NB4 (cell line): ENCODE measurements around the gene EFCAB14.
"Not testable (repeated sequence)": the region's sequence is repeated elsewhere in the genome, so short reads cannot be mapped to it uniquely, and the experiment has no call there.

ENCODE experiments used
- DNase-seq: peaks from one replicate; pipeline ENCODE4 v3.0.0; 2010; ENCODE audit warnings: low read depth
- H3K4me3 ChIP-seq: one replicate; pipeline ENCODE4 v1.5.1; 2011; ENCODE audit warnings: mild to moderate bottlenecking, low read depth, low read length, moderate library complexity
- CTCF ChIP-seq: IDR thresholded peaks from one replicate; pipeline ENCODE4 v1.5.1; 2012; ENCODE audit warnings: low read depth, low read length
- MAX ChIP-seq: IDR thresholded peaks from 2 replicates; pipeline ENCODE4 v1.6.1; 2011; ENCODE audit warnings: low read depth, low read length
- MYC ChIP-seq: IDR thresholded peaks from 2 replicates; pipeline ENCODE4 v1.6.1; 2011; ENCODE audit warnings: low read depth, low read length
- POLR2A ChIP-seq: IDR thresholded peaks from 2 replicates; pipeline ENCODE4 v1.6.1; 2011; ENCODE audit warnings: mild to moderate bottlenecking; ENCODE audit not compliant: insufficient read length; ENCODE audit errors: extremely low read depth

Gene EFCAB14

GRCh38 chr1:46749921-46750404, 31.0 kb upstream of the EFCAB14 start:
- H3K4me3 ChIP-seq, result no peak overlapping the region
- TF ChIP-seq POLR2A, result no peak
- no peak for TF ChIP-seq MYC
- no peak for TF ChIP-seq MAX
- no peak for TF ChIP-seq CTCF

GRCh38 chr1:46749404-46749803, 30.5 kb upstream of the EFCAB14 start:
- no peak overlapping the region for H3K4me3 ChIP-seq
- TF ChIP-seq MYC (no peak), POLR2A (no peak), MAX (no peak), CTCF (no peak)
- no peak for DNase-seq

More at GRCh38 chr1:46749921-46750404, 31.0 kb upstream of the EFCAB14 start:
- DNase-seq, result no peak

- DNase-seq, result peak; percentile 46
- H3K4me3 ChIP-seq, result no peak overlapping the region
- TF ChIP-seq MAX (no peak), MYC (no peak), POLR2A (no peak), CTCF (peak; percentile 72)
These were observed 28.9 kb upstream of the EFCAB14 start for GRCh38 chr1:46747683-46748288.

- no peak for DNase-seq
- H3K4me3 ChIP-seq, result no peak overlapping the region
- no peak for TF ChIP-seq POLR2A
- TF ChIP-seq MAX, result no peak
- TF ChIP-seq CTCF, result no peak
- TF ChIP-seq MYC, result no peak
These were observed 23.2 kb upstream of the EFCAB14 start for GRCh38 chr1:46742069-46742468.

- TF ChIP-seq POLR2A (no peak), CTCF (peak; percentile 26)
- no peak overlapping the region for H3K4me3 ChIP-seq
- peak; percentile 56 for DNase-seq
These were observed 16.9 kb upstream of the EFCAB14 start for GRCh38 chr1:46735708-46736324.

GRCh38 chr1:46728327-46728873, 9.5 kb upstream of the EFCAB14 start:
- not testable (repeated sequence) for DNase-seq, H3K4me3 ChIP-seq
